SK-N-SH treated with all-trans-retinoic acid at 6 μM for 48 hours (cell line): ENCODE data around the gene MYO15A.

ENCODE experiments used
- BACH2 ChIP-seq: fragments of 250-450 bp; sonication (Bioruptor Pico); IDR thresholded peaks from 2 replicates; pipeline ENCODE4 v1.9.0; 2021; ENCODE audit warnings: mild to moderate bottlenecking, borderline replicate concordance
- CREB5 ChIP-seq: fragments of 250-450 bp; sonication (Bioruptor Pico); IDR thresholded peaks from 2 replicates; pipeline ENCODE4 v1.5.1; 2020; ENCODE audit warnings: low read depth, mild to moderate bottlenecking, moderate library complexity
- ZFP3 ChIP-seq: fragments of 250-450 bp; sonication (Bioruptor Pico); IDR thresholded peaks from 2 replicates; pipeline ENCODE4 v1.5.0; 2020; ENCODE audit warnings: mild to moderate bottlenecking, moderate library complexity
- ZFP30 ChIP-seq: fragments of 450-650 bp; formaldehyde crosslinking; IDR thresholded peaks from 2 replicates; pipeline ENCODE4 v1.5.0; 2022; ENCODE audit warnings: mild to moderate bottlenecking, moderate library complexity

- TF ChIP-seq BACH2 (CRISPR knock-in tag), result no peak
- TF ChIP-seq CREB5 (CRISPR knock-in tag), result no peak
- TF ChIP-seq ZFP30 (CRISPR knock-in tag), result no peak
- no peak for TF ChIP-seq ZFP3
Observed at GRCh38 chr17:18173740-18174139, 65.2 kb downstream of the MYO15A start.
